Measurements from ENCODE around the gene DUSP9.
"Not testable (repeated sequence)": the region's sequence is repeated elsewhere in the genome, so short reads cannot be mapped to it uniquely, and the experiment has no call there.

The DUSP9 gene

GRCh38 chrX:153689654-153690465, 42.9 kb downstream of the DUSP9 start:
- DNase-seq (ENCODE audit: low read depth in 2 of 3, low spot score in 1 of 3) = no peak

GRCh38 chrX:153690466-153690865, 43.5 kb downstream of the DUSP9 start:
- no peak for DNase-seq (ENCODE audit: low read depth in 2 of 3, low spot score in 1 of 3)

- not testable (repeated sequence) for DNase-seq (ENCODE audit: low read depth in 2 of 3, low spot score in 1 of 3)
Observed at GRCh38 chrX:153691032-153691827, 44.2 kb downstream of the DUSP9 start.

GRCh38 chrX:153692003-153692402, 45.0 kb downstream of the DUSP9 start:
- DNase-seq (ENCODE audit: low read depth in 2 of 3, low spot score in 1 of 3) = no peak

- no peak for DNase-seq (ENCODE audit: low read depth in 2 of 3, low spot score in 1 of 3)
Observed at GRCh38 chrX:153692611-153693156, 45.7 kb downstream of the DUSP9 start.

GRCh38 chrX:153693216-153694086, 46.4 kb downstream of the DUSP9 start:
- DNase-seq (ENCODE audit: low read depth in 2 of 3, low spot score in 1 of 3) = no peak

GRCh38 chrX:153694256-153694655, 47.3 kb downstream of the DUSP9 start:
- not testable (repeated sequence) for DNase-seq (ENCODE audit: low read depth in 2 of 3, low spot score in 1 of 3)

- DNase-seq (ENCODE audit: low read depth in 2 of 3, low spot score in 1 of 3) = no peak
Observed at GRCh38 chrX:153694687-153695270, 47.8 kb downstream of the DUSP9 start.

- no peak for DNase-seq (ENCODE audit: low read depth in 2 of 3, low spot score in 1 of 3)
Observed at GRCh38 chrX:153696100-153696499, 49.1 kb downstream of the DUSP9 start.

- not testable (repeated sequence) for DNase-seq (ENCODE audit: low read depth in 2 of 3, low spot score in 1 of 3)
Observed at GRCh38 chrX:153696538-153696937, 49.5 kb downstream of the DUSP9 start.

GRCh38 chrX:153696986-153697722, 50.2 kb downstream of the DUSP9 start:
- not testable (repeated sequence) for DNase-seq (ENCODE audit: low read depth in 2 of 3, low spot score in 1 of 3)

- DNase-seq (ENCODE audit: low read depth in 2 of 3, low spot score in 1 of 3) = no peak
Observed at GRCh38 chrX:153697924-153698865, 51.2 kb downstream of the DUSP9 start.

GRCh38 chrX:153699210-153699783, 52.3 kb downstream of the DUSP9 start:
- DNase-seq (ENCODE audit: low read depth in 2 of 3, low spot score in 1 of 3) = not testable (repeated sequence)

GRCh38 chrX:153699784-153700371, 52.9 kb downstream of the DUSP9 start:
- DNase-seq (ENCODE audit: low read depth in 2 of 3, low spot score in 1 of 3) = not testable (repeated sequence)

- no peak for DNase-seq (ENCODE audit: low read depth in 2 of 3, low spot score in 1 of 3)
Observed at GRCh38 chrX:153700376-153700945, 53.5 kb downstream of the DUSP9 start.
